Jurkat, Clone E6-1 (cell line): ENCODE measurements around the gene UBE2J2.

Source experiments
- DNase-seq: peaks from one replicate; pipeline ENCODE4 v3.0.0-alpha.2; 2011; ENCODE audit warnings: low read depth, low spot score
- H3K4me3 ChIP-seq: 2 replicates; pipeline ENCODE4 v1.5.1; 2011; ENCODE audit warnings: mild to moderate bottlenecking, low read length, control low read depth, moderate library complexity

The UBE2J2 gene

GRCh38 chr1:1310476-1311053 lies 36.9 kb upstream of the UBE2J2 start:
- H3K4me3 ChIP-seq = no peak overlapping the region

GRCh38 chr1:1310109-1310385 lies 36.4 kb upstream of the UBE2J2 start:
- DNase-seq = no peak
- no peak overlapping the region for H3K4me3 ChIP-seq

More at GRCh38 chr1:1310476-1311053, 36.9 kb upstream of the UBE2J2 start:
- DNase-seq = no peak

GRCh38 chr1:1309251-1310108 lies 35.8 kb upstream of the UBE2J2 start:
- no peak for DNase-seq
- H3K4me3 ChIP-seq = peak overlapping the region; percentile 64

GRCh38 chr1:1308756-1309250 lies 35.1 kb upstream of the UBE2J2 start:
- peak overlapping the region; percentile 64 for H3K4me3 ChIP-seq
- DNase-seq = no peak

GRCh38 chr1:1307923-1308755 lies 34.5 kb upstream of the UBE2J2 start, which contains the start of the genes ACAP3 and PUSL1:
Gene ACAP3 (minus strand): TSS chr1:1307930. CDS start chr1:1307815, 115 bp downstream.
Gene PUSL1 (plus strand): TSS chr1:1308597. CDS start chr1:1308644, 47 bp downstream.
- DNase-seq = peak; percentile 88

GRCh38 chr1:1307261-1307922 lies 33.7 kb upstream of the UBE2J2 start:
- no peak for DNase-seq
- H3K4me3 ChIP-seq = peak overlapping the region; percentile 81

More at GRCh38 chr1:1307923-1308755, 34.5 kb upstream of the UBE2J2 start, which contains the start of the genes ACAP3 and PUSL1:
- peak within 1 kb of the TSS; percentile 81 for H3K4me3 ChIP-seq

- DNase-seq = no peak
- H3K4me3 ChIP-seq = peak overlapping the region; percentile 81
Measured at GRCh38 chr1:1306661-1307260, 33.1 kb upstream of the UBE2J2 start.

- peak overlapping the region; percentile 81 for H3K4me3 ChIP-seq
- no peak for DNase-seq
Measured at GRCh38 chr1:1306070-1306660, 32.5 kb upstream of the UBE2J2 start.

- peak overlapping the region; percentile 81 for H3K4me3 ChIP-seq
- DNase-seq = peak; percentile 62
Measured at GRCh38 chr1:1305300-1306069, 31.8 kb upstream of the UBE2J2 start.

- no peak for DNase-seq
- H3K4me3 ChIP-seq = peak overlapping the region; percentile 81
Measured at GRCh38 chr1:1304331-1305299, 31.0 kb upstream of the UBE2J2 start.

GRCh38 chr1:1303736-1304135 lies 30.1 kb upstream of the UBE2J2 start:
- no peak for DNase-seq
- H3K4me3 ChIP-seq = no peak overlapping the region

- no peak for DNase-seq
- no peak overlapping the region for H3K4me3 ChIP-seq
Measured at GRCh38 chr1:1302951-1303509, 29.4 kb upstream of the UBE2J2 start.

- no peak for DNase-seq
- no peak overlapping the region for H3K4me3 ChIP-seq
Measured at GRCh38 chr1:1302006-1302430, 28.4 kb upstream of the UBE2J2 start.

- H3K4me3 ChIP-seq = no peak overlapping the region
- DNase-seq = no peak
Measured at GRCh38 chr1:1300352-1300739, 26.7 kb upstream of the UBE2J2 start.

GRCh38 chr1:1299686-1300351 lies 26.2 kb upstream of the UBE2J2 start:
- no peak for DNase-seq
- no peak overlapping the region for H3K4me3 ChIP-seq
